ENCODE results near the gene DNAAF9. TPM values are rescaled to one million over a fixed set of nuclear protein-coding genes. Genes with fewer than 3 reads are reported as not detected.

Gene DNAAF9
- total RNA-seq, 1 experiment from 2014 or later: 7.6 TPM

DNA sequence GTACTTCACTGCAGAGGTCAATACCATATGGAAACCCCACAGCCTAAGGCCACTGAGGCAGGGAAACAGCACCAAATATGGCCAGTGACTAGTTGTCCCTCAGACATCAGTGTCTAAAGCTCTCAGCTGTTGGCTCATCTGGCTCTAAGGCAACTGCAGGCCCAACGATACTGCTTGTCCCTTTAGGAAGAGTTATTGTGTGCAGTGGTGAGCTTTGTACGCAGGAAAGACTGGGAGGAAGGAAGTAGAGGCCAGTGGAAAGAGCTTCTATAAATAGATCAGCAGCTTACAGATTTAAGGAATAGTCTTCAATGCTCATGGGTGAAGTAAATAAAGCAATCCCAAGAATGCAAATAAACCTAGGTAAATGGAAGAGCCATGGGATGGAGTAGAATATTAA is 29.3 kb downstream of the DNAAF9 start:
- TF ChIP-seq, protein P1, sequence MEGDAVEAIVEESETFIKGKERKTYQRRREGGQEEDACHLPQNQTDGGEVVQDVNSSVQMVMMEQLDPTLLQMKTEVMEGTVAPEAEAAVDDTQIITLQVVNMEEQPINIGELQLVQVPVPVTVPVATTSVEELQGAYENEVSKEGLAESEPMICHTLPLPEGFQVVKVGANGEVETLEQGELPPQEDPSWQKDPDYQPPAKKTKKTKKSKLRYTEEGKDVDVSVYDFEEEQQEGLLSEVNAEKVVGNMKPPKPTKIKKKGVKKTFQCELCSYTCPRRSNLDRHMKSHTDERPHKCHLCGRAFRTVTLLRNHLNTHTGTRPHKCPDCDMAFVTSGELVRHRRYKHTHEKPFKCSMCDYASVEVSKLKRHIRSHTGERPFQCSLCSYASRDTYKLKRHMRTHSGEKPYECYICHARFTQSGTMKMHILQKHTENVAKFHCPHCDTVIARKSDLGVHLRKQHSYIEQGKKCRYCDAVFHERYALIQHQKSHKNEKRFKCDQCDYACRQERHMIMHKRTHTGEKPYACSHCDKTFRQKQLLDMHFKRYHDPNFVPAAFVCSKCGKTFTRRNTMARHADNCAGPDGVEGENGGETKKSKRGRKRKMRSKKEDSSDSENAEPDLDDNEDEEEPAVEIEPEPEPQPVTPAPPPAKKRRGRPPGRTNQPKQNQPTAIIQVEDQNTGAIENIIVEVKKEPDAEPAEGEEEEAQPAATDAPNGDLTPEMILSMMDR (IDR thresholded peaks at IDR 0.05; ENCODE audit: unreplicated experiment): no peak
- POLR2A ChIA-PET: interaction anchor here (0.6 kb wide), 1 partner anchor 1880 kb away, joined by 3 read pairs; no protein-coding TSS in a partner anchor
- Mint-ChIP-seq H3K4me1 (ENCODE audit: insufficient read depth, unreplicated experiment) (no peaks in the 10 kb centered on the region), H3K36me3 (ENCODE audit: insufficient read depth, unreplicated experiment) (peaks cover 45% of the 10 kb centered on the region), H3K9me3 (ENCODE audit: unreplicated experiment) (no peaks in the 10 kb centered on the region), H3K27ac (ENCODE audit: low read depth, unreplicated experiment) (no peak overlapping the region), H3K27me3 (ENCODE audit: insufficient read depth, unreplicated experiment) (no peaks in the 10 kb centered on the region), H3K4me3 (ENCODE audit: unreplicated experiment) (no peak overlapping the region)
- intact Hi-C loops (cut with micrococcal nuclease): no loop called here
- DNase-seq (ENCODE audit: unreplicated experiment): no peak
- no TSS peak for BruUV-seq (replicated peaks)
- CTCF ChIA-PET: no interaction called here

DNA sequence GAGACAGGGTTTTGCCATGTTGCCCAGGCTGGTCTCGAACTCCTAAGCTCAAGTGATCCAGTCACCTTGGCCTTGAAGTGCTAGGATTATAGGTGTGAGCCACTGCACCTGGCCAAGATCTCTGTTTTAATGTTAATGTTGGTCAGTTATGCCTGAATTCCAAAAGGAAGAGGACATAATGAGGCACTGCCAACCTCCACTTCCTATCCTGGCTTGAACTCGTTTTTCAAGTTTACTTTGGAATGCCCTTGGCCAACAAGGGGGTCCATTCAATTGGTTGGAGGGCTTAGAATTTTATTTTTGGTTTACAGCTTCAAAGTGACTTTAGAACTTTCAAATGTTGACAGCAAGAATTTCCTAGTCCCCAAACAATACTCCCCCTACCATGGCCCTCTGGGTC is 29.8 kb downstream of the DNAAF9 start:
- TF ChIP-seq, protein P1 (IDR thresholded peaks at IDR 0.05; ENCODE audit: unreplicated experiment): no peak

DNA sequence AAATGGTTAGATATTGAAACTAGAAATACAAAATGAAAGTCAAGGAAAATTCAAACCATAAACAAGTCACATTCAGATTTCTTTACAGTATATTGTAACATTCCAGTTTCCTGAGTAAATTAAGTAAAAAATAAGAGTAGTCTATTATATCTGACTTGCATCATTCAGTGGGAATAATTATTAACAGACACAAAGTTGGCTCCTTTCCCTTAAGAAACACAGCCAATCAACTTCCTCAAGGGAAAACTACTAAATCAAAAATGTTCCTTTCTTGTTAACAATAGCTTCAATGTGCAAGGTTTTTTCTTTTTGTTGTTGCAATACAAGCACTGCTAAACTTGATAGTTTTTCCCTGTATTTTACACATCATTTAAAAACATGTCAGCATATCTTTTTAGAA is 33.2 kb downstream of the DNAAF9 start:
- TF ChIP-seq, protein P1 (IDR thresholded peaks at IDR 0.05; ENCODE audit: unreplicated experiment): no peak
- no peaks in the 10 kb centered on the region for H3K27me3 Mint-ChIP-seq (ENCODE audit: insufficient read depth, unreplicated experiment)
- DNase-seq (ENCODE audit: unreplicated experiment): no peak
- peaks cover 74% of the 10 kb centered on the region for H3K36me3 Mint-ChIP-seq (ENCODE audit: insufficient read depth, unreplicated experiment)
- no peaks in the 10 kb centered on the region for H3K9me3 Mint-ChIP-seq (ENCODE audit: unreplicated experiment)
- POLR2A ChIA-PET: interaction anchor here (0.5 kb wide), 1 partner anchor 247 kb away, joined by 3 read pairs; no protein-coding TSS in a partner anchor
- intact Hi-C loops (cut with micrococcal nuclease): no loop called here
- H3K4me3 Mint-ChIP-seq (ENCODE audit: unreplicated experiment): no peak overlapping the region
- BruUV-seq (replicated peaks): no TSS peak
- H3K4me1 Mint-ChIP-seq (ENCODE audit: insufficient read depth, unreplicated experiment): no peaks in the 10 kb centered on the region
- CTCF ChIA-PET: interaction anchor here (0.7 kb wide), 1 partner anchor 18 kb away, joined by 3 read pairs; no protein-coding TSS in a partner anchor
- H3K27ac Mint-ChIP-seq (ENCODE audit: low read depth, unreplicated experiment): no peak overlapping the region

More for the DNA sequence above, 29.8 kb downstream of the DNAAF9 start:
- Mint-ChIP-seq H3K4me3 (ENCODE audit: unreplicated experiment) (no peak overlapping the region), H3K9me3 (ENCODE audit: unreplicated experiment) (no peaks in the 10 kb centered on the region), H3K27me3 (ENCODE audit: insufficient read depth, unreplicated experiment) (no peaks in the 10 kb centered on the region), H3K27ac (ENCODE audit: low read depth, unreplicated experiment) (no peak overlapping the region), H3K36me3 (ENCODE audit: insufficient read depth, unreplicated experiment) (peaks cover 50% of the 10 kb centered on the region), H3K4me1 (ENCODE audit: insufficient read depth, unreplicated experiment) (no peaks in the 10 kb centered on the region)
- intact Hi-C loops (cut with micrococcal nuclease): no loop called here
- ChIA-PET CTCF (no interaction called here), POLR2A (interaction anchor here (0.6 kb wide), 1 partner anchor 187 kb away, joined by 3 read pairs; no protein-coding TSS in a partner anchor)
- no TSS peak for BruUV-seq (replicated peaks)
- no peak for DNase-seq (ENCODE audit: unreplicated experiment)

DNA sequence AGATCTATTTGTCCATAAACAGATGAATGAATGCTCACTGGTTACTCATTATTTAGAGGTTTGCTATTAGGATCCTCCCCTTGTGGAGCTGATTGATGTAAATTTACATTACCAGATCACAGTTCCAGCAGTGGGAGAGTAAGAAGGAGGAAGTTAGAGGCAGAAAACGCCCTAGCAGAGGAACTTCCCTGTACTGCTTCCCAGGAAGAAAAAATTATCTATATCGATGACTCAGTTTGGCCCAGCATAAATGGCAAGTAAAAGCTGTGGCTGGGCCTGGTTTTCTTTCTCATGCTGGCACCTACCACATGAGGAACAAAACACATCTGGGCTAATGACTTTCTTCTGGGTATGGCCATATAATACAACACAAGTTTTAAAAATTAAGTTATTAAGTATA is 35.7 kb downstream of the DNAAF9 start:
- no peak for DNase-seq (ENCODE audit: unreplicated experiment)
- Mint-ChIP-seq H3K4me3 (ENCODE audit: unreplicated experiment) (no peak overlapping the region), H3K27me3 (ENCODE audit: insufficient read depth, unreplicated experiment) (no peaks in the 10 kb centered on the region), H3K9me3 (ENCODE audit: unreplicated experiment) (no peaks in the 10 kb centered on the region), H3K36me3 (ENCODE audit: insufficient read depth, unreplicated experiment) (peaks cover 69% of the 10 kb centered on the region), H3K27ac (ENCODE audit: low read depth, unreplicated experiment) (no peak overlapping the region), H3K4me1 (ENCODE audit: insufficient read depth, unreplicated experiment) (no peaks in the 10 kb centered on the region)
- CTCF ChIA-PET: no interaction called here
- TF ChIP-seq, protein P1 (IDR thresholded peaks at IDR 0.05; ENCODE audit: unreplicated experiment): no peak
- POLR2A ChIA-PET: no interaction called here
- intact Hi-C loops (cut with micrococcal nuclease): no loop called here
- BruUV-seq (replicated peaks): no TSS peak
